Endometrial microvascular endothelial cells (primary cell): ENCODE results near the gene SCGB1D2. TPM values are rescaled to one million over a fixed set of nuclear protein-coding genes. Genes with fewer than 3 reads are reported as not detected.

Experiments
- in situ Hi-C: cut with HindIII; loops from 2 replicates; pipeline ENCODE4 v1.10.0; 2017; ENCODE audit warnings: low sequenced_read_pairs, low pct_unique_long_range_greater_than_20kb; ENCODE audit errors: inconsistent ontology term
- total RNA-seq: library from RNA; depleted of rRNA; stranded (reverse); fragments of >200 nt; gene quantifications from one replicate; pipeline ENCODE4 v1.2.3, GENCODE V29; 2015; ENCODE audit errors: inconsistent ontology term

SCGB1D2 gene
- total RNA-seq, 1 donor from 2014 or later = not detected

- in situ Hi-C loops = no loop called here
These were observed 9.7 kb downstream of the SCGB1D2 start for GRCh38 chr11:62251698-62252097.

GRCh38 chr11:62253999-62254542, 12.0 kb downstream of the SCGB1D2 start:
- in situ Hi-C loops = no loop called here

- in situ Hi-C loops = no loop called here
These were observed 14.2 kb downstream of the SCGB1D2 start for GRCh38 chr11:62256281-62256680.

- in situ Hi-C loops = no loop called here
These were observed 18.4 kb downstream of the SCGB1D2 start for GRCh38 chr11:62260261-62260953.

- in situ Hi-C loops = no loop called here
These were observed 22.0 kb downstream of the SCGB1D2 start for GRCh38 chr11:62264004-62264403.

- in situ Hi-C loops = no loop called here
These were observed 24.5 kb downstream of the SCGB1D2 start for GRCh38 chr11:62266558-62266957.

GRCh38 chr11:62267050-62267449, 25.0 kb downstream of the SCGB1D2 start:
- in situ Hi-C loops = no loop called here

- in situ Hi-C loops = no loop called here
These were observed 25.5 kb downstream of the SCGB1D2 start for GRCh38 chr11:62267576-62267975.

- in situ Hi-C loops = no loop called here
These were observed 27.7 kb downstream of the SCGB1D2 start, which contains the start of gene SCGB2A2 for GRCh38 chr11:62269654-62270278. Gene SCGB2A2, plus strand, starts transcription at chr11:62270158. Its CDS starts 59 bp downstream, at chr11:62270217.

- in situ Hi-C loops = no loop called here
These were observed 31.2 kb downstream of the SCGB1D2 start for GRCh38 chr11:62273284-62273683.

GRCh38 chr11:62273789-62274275, 31.8 kb downstream of the SCGB1D2 start:
- in situ Hi-C loops = no loop called here

- in situ Hi-C loops = no loop called here
These were observed 38.4 kb downstream of the SCGB1D2 start for GRCh38 chr11:62280452-62280851.

Other genes with a start within 250 kb of the SCGB1D2 start
- 50.7 TPM for gene INCENP, start 118.2 kb upstream of the SCGB1D2 start, total RNA-seq
- not detected for gene SCGB1D1, start 52.0 kb upstream of the SCGB1D2 start, total RNA-seq
- not detected for gene SCGB2A1, start 33.6 kb upstream of the SCGB1D2 start, total RNA-seq
- not detected for gene SCGB2A2, start 27.9 kb downstream of the SCGB1D2 start, total RNA-seq
- gene SCGB1D4, start 56.8 kb downstream of the SCGB1D2 start, total RNA-seq = not detected
- 53.3 TPM for gene ASRGL1, start 95.2 kb downstream of the SCGB1D2 start, total RNA-seq
- gene SCGB1A1, start 176.8 kb downstream of the SCGB1D2 start, total RNA-seq = not detected